HEK293 (cell line): ENCODE data around the gene TPD52L2.

Source experiments
- BCL11A ChIP-seq: fragments of 450-650 bp; formaldehyde crosslinking; IDR thresholded peaks from 2 replicates; pipeline ENCODE4 v1.5.1; 2016; ENCODE audit warnings: low read depth, missing biosample characterization, missing genetic modification characterization
- CTCF ChIP-seq: fragments of 450-650 bp; formaldehyde crosslinking; IDR thresholded peaks from 2 replicates; pipeline ENCODE4 v1.5.1; 2016; ENCODE audit warnings: missing biosample characterization, missing genetic modification characterization
- GLI4 ChIP-seq: fragments of 450-650 bp; formaldehyde crosslinking; IDR thresholded peaks from 2 replicates; pipeline ENCODE4 v1.5.1; 2016; ENCODE audit warnings: missing biosample characterization, missing genetic modification characterization
- PRDM2 ChIP-seq: fragments of 450-650 bp; formaldehyde crosslinking; IDR thresholded peaks from 2 replicates; pipeline ENCODE4 v1.5.1; 2016; ENCODE audit warnings: missing biosample characterization, missing genetic modification characterization, borderline replicate concordance
- ZBTB7A ChIP-seq: fragments of 450-650 bp; formaldehyde crosslinking; IDR thresholded peaks from 2 replicates; pipeline ENCODE4 v1.5.1; 2016; ENCODE audit warnings: low read depth, missing biosample characterization, missing genetic modification characterization
- ZEB2 ChIP-seq: fragments of 450-650 bp; formaldehyde crosslinking; IDR thresholded peaks from 2 replicates; pipeline ENCODE4 v1.5.1; 2016; ENCODE audit warnings: missing biosample characterization, missing genetic modification characterization
- ZNF175 ChIP-seq: fragments of 450-650 bp; formaldehyde crosslinking; IDR thresholded peaks from 2 replicates; pipeline ENCODE4 v1.5.1; 2016; ENCODE audit warnings: missing biosample characterization, missing genetic modification characterization
- ZNF449 ChIP-seq: fragments of 450-650 bp; formaldehyde crosslinking; IDR thresholded peaks from 2 replicates; pipeline ENCODE4 v1.5.1; 2017; ENCODE audit warnings: missing biosample characterization, mild to moderate bottlenecking, missing genetic modification characterization, moderate library complexity
- ZSCAN30 ChIP-seq: fragments of 450-650 bp; IDR thresholded peaks from 2 replicates; pipeline ENCODE4 v1.5.1; 2018; ENCODE audit warnings: missing biosample characterization, mild to moderate bottlenecking, missing genetic modification characterization, moderate library complexity
- TF ChIP-seq, protein P1 (sequence below): fragments of 450-650 bp; formaldehyde crosslinking; IDR thresholded peaks from 2 replicates; pipeline ENCODE4 v1.5.1; 2016; ENCODE audit warnings: missing biosample characterization, missing genetic modification characterization, borderline replicate concordance

GRCh38 chr20:63848003-63848911 is 16.8 kb upstream of the TPD52L2 start:
- TF ChIP-seq ZBTB7A (tag by site-specific recombination) (no peak), ZSCAN30 (tag by site-specific recombination) (no peak), GLI4 (tag by site-specific recombination) (no peak), CTCF (no peak), PRDM2 (tag by site-specific recombination) (no peak), BCL11A (tag by site-specific recombination) (no peak), ZEB2 (tag by site-specific recombination) (no peak), ZNF449 (tag by site-specific recombination) (no peak), ZNF175 (tag by site-specific recombination) (no peak)
- TF ChIP-seq, protein P1, sequence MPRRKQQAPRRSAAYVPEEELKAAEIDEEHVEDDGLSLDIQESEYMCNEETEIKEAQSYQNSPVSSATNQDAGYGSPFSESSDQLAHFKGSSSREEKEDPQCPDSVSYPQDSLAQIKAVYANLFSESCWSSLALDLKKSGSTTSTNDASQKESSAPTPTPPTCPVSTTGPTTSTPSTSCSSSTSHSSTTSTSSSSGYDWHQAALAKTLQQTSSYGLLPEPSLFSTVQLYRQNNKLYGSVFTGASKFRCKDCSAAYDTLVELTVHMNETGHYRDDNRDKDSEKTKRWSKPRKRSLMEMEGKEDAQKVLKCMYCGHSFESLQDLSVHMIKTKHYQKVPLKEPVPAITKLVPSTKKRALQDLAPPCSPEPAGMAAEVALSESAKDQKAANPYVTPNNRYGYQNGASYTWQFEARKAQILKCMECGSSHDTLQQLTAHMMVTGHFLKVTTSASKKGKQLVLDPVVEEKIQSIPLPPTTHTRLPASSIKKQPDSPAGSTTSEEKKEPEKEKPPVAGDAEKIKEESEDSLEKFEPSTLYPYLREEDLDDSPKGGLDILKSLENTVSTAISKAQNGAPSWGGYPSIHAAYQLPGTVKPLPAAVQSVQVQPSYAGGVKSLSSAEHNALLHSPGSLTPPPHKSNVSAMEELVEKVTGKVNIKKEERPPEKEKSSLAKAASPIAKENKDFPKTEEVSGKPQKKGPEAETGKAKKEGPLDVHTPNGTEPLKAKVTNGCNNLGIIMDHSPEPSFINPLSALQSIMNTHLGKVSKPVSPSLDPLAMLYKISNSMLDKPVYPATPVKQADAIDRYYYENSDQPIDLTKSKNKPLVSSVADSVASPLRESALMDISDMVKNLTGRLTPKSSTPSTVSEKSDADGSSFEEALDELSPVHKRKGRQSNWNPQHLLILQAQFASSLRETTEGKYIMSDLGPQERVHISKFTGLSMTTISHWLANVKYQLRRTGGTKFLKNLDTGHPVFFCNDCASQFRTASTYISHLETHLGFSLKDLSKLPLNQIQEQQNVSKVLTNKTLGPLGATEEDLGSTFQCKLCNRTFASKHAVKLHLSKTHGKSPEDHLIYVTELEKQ (tag by site-specific recombination), result no peak
